Trophoblast cell (in vitro differentiated cells and primary cell): Measurements from ENCODE around the gene NKD1.

Experiments used
- DNase-seq, 2 donors: peaks; one replicate each; pipeline ENCODE4 v3.0.0-alpha.2; 2016
- H2AFZ ChIP-seq: 2 replicates; pipeline ENCODE4 v1.6.1; 2013; ENCODE audit warnings: low read length, moderate library complexity, mild to moderate bottlenecking; ENCODE audit not compliant: insufficient read depth, poor library complexity
- H2AK5ac ChIP-seq: 2 replicates; pipeline ENCODE4 v1.6.1; 2013; ENCODE audit warnings: mild to moderate bottlenecking, low read length
- H2BK120ac ChIP-seq: 2 replicates; pipeline ENCODE4 v1.6.1; 2013; ENCODE audit warnings: low read length, mild to moderate bottlenecking, moderate library complexity; ENCODE audit not compliant: insufficient read depth, poor library complexity
- H2BK12ac ChIP-seq: 2 replicates; pipeline ENCODE4 v1.6.1; 2013; ENCODE audit warnings: mild to moderate bottlenecking, low read length, moderate library complexity
- H2BK5ac ChIP-seq: 2 replicates; pipeline ENCODE4 v1.6.1; 2013; ENCODE audit warnings: low read length, low read depth, moderate library complexity, mild to moderate bottlenecking; ENCODE audit not compliant: poor library complexity
- H3K14ac ChIP-seq: 2 replicates; pipeline ENCODE4 v1.6.1; 2013; ENCODE audit warnings: mild to moderate bottlenecking, low read length
- H3K18ac ChIP-seq: 2 replicates; pipeline ENCODE4 v1.6.1; 2013; ENCODE audit warnings: mild to moderate bottlenecking, low read length
- H3K23ac ChIP-seq: 2 replicates; pipeline ENCODE4 v1.6.1; 2013; ENCODE audit warnings: low read length
- H3K27ac ChIP-seq: 2 replicates; pipeline ENCODE4 v1.5.1; 2013; ENCODE audit warnings: low read depth, mild to moderate bottlenecking, inconsistent platforms, low read length, moderate library complexity
- H3K27me3 ChIP-seq: 2 replicates; pipeline ENCODE4 v1.6.1; 2013; ENCODE audit warnings: inconsistent platforms, mild to moderate bottlenecking, low read length, moderate library complexity; ENCODE audit not compliant: insufficient read depth
- H3K36me3 ChIP-seq, 2 experiments: 1 replicate in 1 of 2; 2 replicates in 1 of 2; pipeline ENCODE4 v1.6.1; 2013; ENCODE audit warnings: low read length in 2 of 2, mild to moderate bottlenecking in 2 of 2, moderate library complexity in 1 of 2; ENCODE audit not compliant: insufficient read depth in 2 of 2, control insufficient read depth in 1 of 2
- H3K4ac ChIP-seq: 2 replicates; pipeline ENCODE4 v1.6.1; 2013; ENCODE audit warnings: low read depth, mild to moderate bottlenecking, low read length, moderate library complexity
- H3K4me1 ChIP-seq, 2 experiments: 1 replicate in 1 of 2; 2 replicates in 1 of 2; pipeline ENCODE4 v1.6.1; 2013; ENCODE audit warnings: low read length in 2 of 2, mild to moderate bottlenecking in 2 of 2, moderate library complexity in 1 of 2; ENCODE audit not compliant: insufficient read depth in 2 of 2, control insufficient read depth in 1 of 2
- H3K4me2 ChIP-seq: 2 replicates; pipeline ENCODE4 v1.6.1; 2013; ENCODE audit warnings: inconsistent platforms, mild to moderate bottlenecking, low read length, moderate library complexity
- H3K4me3 ChIP-seq: 2 replicates; pipeline ENCODE4 v1.5.1; 2013; ENCODE audit warnings: mild to moderate bottlenecking, low read depth, low read length, inconsistent platforms
- H3K79me1 ChIP-seq: one replicate; pipeline ENCODE4 v1.6.1; 2013; ENCODE audit warnings: low read length
- H3K79me2 ChIP-seq: 2 replicates; pipeline ENCODE4 v1.6.1; 2013; ENCODE audit warnings: low read length, mild to moderate bottlenecking; ENCODE audit not compliant: control insufficient read depth, insufficient read depth, poor library complexity
- H3K9ac ChIP-seq: 2 replicates; pipeline ENCODE4 v1.6.1; 2013; ENCODE audit warnings: mild to moderate bottlenecking, low read length
- H3K9me3 ChIP-seq: 2 replicates; pipeline ENCODE4 v1.6.1; 2013; ENCODE audit warnings: low read depth, mild to moderate bottlenecking, control low read depth, inconsistent platforms, low read length; ENCODE audit not compliant: insufficient read depth
- H4K12ac ChIP-seq: 2 replicates; pipeline ENCODE4 v1.6.1; 2013; ENCODE audit warnings: low read depth, mild to moderate bottlenecking, low read length, moderate library complexity
- H4K8ac ChIP-seq: 2 replicates; pipeline ENCODE4 v1.6.1; 2013; ENCODE audit warnings: low read depth, mild to moderate bottlenecking, low read length, moderate library complexity
- H4K91ac ChIP-seq: one replicate; pipeline ENCODE4 v1.6.1; 2013; ENCODE audit warnings: low read depth, mild to moderate bottlenecking, low read length, moderate library complexity
- WGBS: extraction: QIAGEN DNeasy Blood & Tissue Kit; methylation state at CpG from one replicate; pipeline ENCODE4 v1.1.7; 2013; ENCODE audit warnings: missing lambda C conversion rate; ENCODE audit not compliant: insufficient read length, insufficient coverage; ENCODE audit errors: extremely low coverage; 5-methylcytosine and 5-hydroxymethylcytosine counted together

Gene NKD1

GRCh38 chr16:50629334-50629733, 81.1 kb downstream of the NKD1 start:
- WGBS: no CpG with 5 or more reads among the region's 4 CpGs
- DNase-seq: no peak

DNA sequence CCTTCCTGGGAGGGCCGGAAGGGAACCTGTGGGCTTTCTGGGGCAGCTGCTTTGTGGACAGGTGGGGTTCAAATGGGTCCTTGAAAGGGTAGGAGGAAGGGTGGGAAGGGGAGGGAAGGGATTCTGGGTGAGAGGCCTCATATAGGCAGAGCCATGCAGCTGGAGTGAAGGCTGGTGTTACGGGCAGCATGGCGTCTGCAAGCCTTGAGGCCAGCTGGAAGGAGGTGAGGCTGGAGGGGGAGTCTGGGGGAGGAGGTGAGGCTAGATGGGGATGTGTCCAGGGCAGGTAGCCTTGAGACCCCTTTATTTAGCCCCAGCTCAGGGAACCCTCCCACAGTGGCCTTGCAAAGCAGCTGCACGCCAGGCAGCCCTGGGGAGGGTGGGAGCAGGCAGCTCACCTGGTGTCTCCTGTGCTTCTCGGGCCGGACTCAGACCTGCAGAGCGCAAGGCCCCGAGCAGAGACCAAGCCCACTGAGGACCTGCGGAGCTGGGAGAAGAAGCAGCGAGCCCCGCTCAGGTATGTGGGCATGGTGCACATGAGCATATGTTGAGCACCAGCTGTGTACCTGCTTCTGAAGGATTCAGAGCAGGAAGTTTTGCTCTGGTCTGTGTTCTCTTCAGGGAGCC, 82.3 kb downstream of the NKD1 start:
- Histone ChIP-seq H3K4ac (no peak overlapping the region), H3K27me3 (no peaks in the 10 kb centered on the region), H3K14ac (no peak overlapping the region)

More at GRCh38 chr16:50629334-50629733, 81.1 kb downstream of the NKD1 start:
- Histone ChIP-seq H2BK5ac (no peak overlapping the region), H3K18ac (no peak overlapping the region), H4K12ac (no peak overlapping the region), H4K91ac (no peak overlapping the region), H2BK120ac (no peak overlapping the region), H3K9me3 (no peaks in the 10 kb centered on the region), H3K9ac (no peak overlapping the region), H2BK12ac (no peak overlapping the region), H3K27ac (no peak overlapping the region), H2AK5ac (no peak overlapping the region), H3K4me2 (no peak overlapping the region), H3K27me3 (no peaks in the 10 kb centered on the region), H3K4me3 (no peak overlapping the region), H3K79me1 (no peaks in the 10 kb centered on the region), H3K79me2 (no peaks in the 10 kb centered on the region), H3K36me3 (peaks cover 2 to 3% of the 10 kb centered on the region in 2 experiments), H3K23ac (no peak overlapping the region), H3K14ac (no peak overlapping the region), H3K4me1 (no peaks in the 10 kb centered on the region), H2AFZ (no peak overlapping the region), H3K4ac (no peak overlapping the region), H4K8ac (no peak overlapping the region)

DNA sequence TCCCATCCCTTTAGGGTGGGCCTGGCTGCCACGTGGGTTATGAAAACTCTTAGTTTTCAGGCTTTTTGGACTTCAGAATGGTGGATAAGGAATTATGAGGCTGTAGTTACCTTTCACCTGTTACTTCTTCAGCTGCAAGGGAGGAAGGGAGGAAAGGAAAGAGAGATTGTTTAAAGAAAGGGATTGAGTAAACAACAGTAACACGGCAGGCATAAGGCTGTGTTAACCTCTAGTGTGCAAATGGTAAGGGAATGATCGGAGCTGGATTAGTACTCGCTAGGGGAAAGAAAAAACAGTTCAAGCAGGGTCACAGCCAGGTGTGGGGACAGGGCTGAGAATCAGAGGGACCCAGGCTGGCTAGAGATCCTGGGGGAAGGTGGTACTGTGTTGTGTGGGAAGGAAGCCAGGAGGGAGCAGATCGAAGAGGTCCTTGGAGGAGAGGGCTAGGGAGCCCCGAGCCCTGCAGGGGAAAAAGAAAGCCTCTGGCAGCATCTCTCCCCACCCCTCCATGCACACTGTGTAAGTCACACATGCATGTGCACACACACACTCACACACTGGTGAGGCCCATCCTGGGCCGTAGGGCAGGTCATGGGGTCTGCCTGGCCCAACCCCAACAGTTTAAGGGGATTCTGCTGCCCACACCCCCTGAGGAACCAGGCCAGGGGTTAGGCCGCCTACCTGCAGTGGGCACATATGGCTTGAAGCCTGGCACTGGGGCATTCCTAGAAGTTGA, 83.2 kb downstream of the NKD1 start:
- no peak overlapping the region for H2AFZ ChIP-seq
- no peak overlapping the region for H3K14ac ChIP-seq
- no peak overlapping the region for H3K4me3 ChIP-seq
- no peak overlapping the region for H2BK5ac ChIP-seq
- no CpG with 5 or more reads among the region's 8 CpGs for WGBS
- no peak overlapping the region for H4K12ac ChIP-seq
- no peak overlapping the region for H3K4me2 ChIP-seq
- DNase-seq: no peak
- H3K79me1 ChIP-seq: no peaks in the 10 kb centered on the region
- H3K79me2 ChIP-seq: no peaks in the 10 kb centered on the region
- H3K18ac ChIP-seq: no peak overlapping the region
- no peak overlapping the region for H3K27ac ChIP-seq
- no peak overlapping the region for H3K23ac ChIP-seq
- H3K4ac ChIP-seq: no peak overlapping the region
- no peaks in the 10 kb centered on the region for H3K4me1 ChIP-seq
- no peak overlapping the region for H2BK120ac ChIP-seq
- H3K36me3 ChIP-seq: peaks cover 2 to 3% of the 10 kb centered on the region in 2 experiments
- no peaks in the 10 kb centered on the region for H3K9me3 ChIP-seq
- H4K91ac ChIP-seq: no peak overlapping the region
- H3K27me3 ChIP-seq: no peaks in the 10 kb centered on the region
- no peak overlapping the region for H4K8ac ChIP-seq
- H2BK12ac ChIP-seq: no peak overlapping the region
- no peak overlapping the region for H2AK5ac ChIP-seq
- H3K9ac ChIP-seq: no peak overlapping the region

More for the DNA sequence above, 82.3 kb downstream of the NKD1 start:
- H3K23ac ChIP-seq: no peak overlapping the region
- H2BK12ac ChIP-seq: no peak overlapping the region
- WGBS: no CpG with 5 or more reads among the region's 11 CpGs
- H3K4me1 ChIP-seq: no peaks in the 10 kb centered on the region
- H2BK5ac ChIP-seq: no peak overlapping the region
- H3K4me3 ChIP-seq: no peak overlapping the region
- no peak overlapping the region for H3K27ac ChIP-seq
- DNase-seq: no peak
- H3K9ac ChIP-seq: no peak overlapping the region
- H2BK120ac ChIP-seq: no peak overlapping the region
- H3K79me2 ChIP-seq: no peaks in the 10 kb centered on the region
- no peak overlapping the region for H4K8ac ChIP-seq
- no peak overlapping the region for H4K12ac ChIP-seq
- H2AK5ac ChIP-seq: no peak overlapping the region
- H3K9me3 ChIP-seq: no peaks in the 10 kb centered on the region
- peaks cover 2 to 3% of the 10 kb centered on the region in 2 experiments for H3K36me3 ChIP-seq
- H3K18ac ChIP-seq: no peak overlapping the region
- no peak overlapping the region for H3K4me2 ChIP-seq
- no peak overlapping the region for H2AFZ ChIP-seq
- no peak overlapping the region for H4K91ac ChIP-seq
- H3K79me1 ChIP-seq: no peaks in the 10 kb centered on the region

GRCh38 chr16:50631985-50632576, 83.9 kb downstream of the NKD1 start:
- Histone ChIP-seq H4K12ac (no peak overlapping the region), H3K14ac (no peak overlapping the region), H3K23ac (no peak overlapping the region), H3K4me2 (no peak overlapping the region), H2AFZ (no peak overlapping the region), H3K4ac (no peak overlapping the region), H3K4me3 (no peak overlapping the region), H3K27ac (no peak overlapping the region), H3K36me3 (peaks cover 2 to 3% of the 10 kb centered on the region in 2 experiments), H4K8ac (no peak overlapping the region), H3K9me3 (no peaks in the 10 kb centered on the region), H3K4me1 (no peaks in the 10 kb centered on the region), H3K79me1 (no peaks in the 10 kb centered on the region), H3K79me2 (no peaks in the 10 kb centered on the region), H3K27me3 (no peaks in the 10 kb centered on the region), H2BK120ac (no peak overlapping the region), H3K9ac (no peak overlapping the region), H2AK5ac (no peak overlapping the region), H2BK5ac (no peak overlapping the region), H4K91ac (no peak overlapping the region), H2BK12ac (no peak overlapping the region), H3K18ac (no peak overlapping the region)
- no CpG with 5 or more reads among the region's 22 CpGs for WGBS
- no peak for DNase-seq
